Heart left ventricle (tissue), 16 donors: ENCODE data around the gene SLC16A8. TPM values are rescaled to one million over a fixed set of nuclear protein-coding genes. Genes with fewer than 3 reads are reported as not detected.

ENCODE experiments used
- ATAC-seq, 4 donors: fragments of 200-7000 bp; cut with Tn5 transposase; one replicate each; pipeline ENCODE4 v1.9.1; 2020 to 2022; ENCODE audit warnings: moderate library complexity in 4 of 4, mild to moderate bottlenecking in 3 of 4, moderate number of reproducible peaks in 1 of 4
- DNase-seq, 5 donors: peaks; one replicate each; pipeline ENCODE4 v3.0.0-alpha.2; 2020
- H3K27ac ChIP-seq, 12 donors: fragments of 200-600 bp; sonication (generic) in 4 of 12; one replicate each; pipeline versions ENCODE4 v1.5.0 to v1.8.0; 2016 to 2022; ENCODE audit warnings: mild to moderate bottlenecking in 2 of 12
- H3K27me3 ChIP-seq, 9 donors: fragments of 200-600 bp; sonication (generic) in 2 of 9; one replicate each; pipeline versions ENCODE4 v1.5.1 to v1.8.0; 2016 to 2022; ENCODE audit warnings: mild to moderate bottlenecking in 3 of 9
- H3K36me3 ChIP-seq, 9 donors: fragments of 200-600 bp; sonication (generic) in 2 of 9; one replicate each; pipeline versions ENCODE4 v1.5.0 to v1.8.0; 2018 to 2022; ENCODE audit warnings: mild to moderate bottlenecking in 2 of 9
- H3K4me1 ChIP-seq, 12 donors: fragments of 200-600 bp; sonication (generic) in 4 of 12; one replicate each; pipeline versions ENCODE4 v1.5.0 to v1.8.0; 2016 to 2022; ENCODE audit warnings: mild to moderate bottlenecking in 3 of 12
- H3K4me3 ChIP-seq, 12 donors: fragments of 200-600 bp; sonication (generic) in 4 of 12; one replicate each; pipeline versions ENCODE4 v1.5.0 to v1.8.0; 2017 to 2022; ENCODE audit warnings: mild to moderate bottlenecking in 9 of 12, moderate library complexity in 4 of 12
- H3K9me3 ChIP-seq, 12 donors: fragments of 200-600 bp; sonication (generic) in 4 of 12; one replicate each; pipeline versions ENCODE4 v1.5.0 to v1.8.0; 2016 to 2022; ENCODE audit warnings: mild to moderate bottlenecking in 1 of 12
- POLR2A ChIP-seq, 2 donors: fragments of 450-650 bp; IDR thresholded peaks; one replicate each; pipeline ENCODE4 v1.6.1; 2017; ENCODE audit warnings: antibody characterized with exemption in 2 of 2, mild to moderate bottlenecking in 2 of 2, moderate library complexity in 2 of 2
- WGBS, 4 donors: extraction: QIAGEN DNeasy Blood & Tissue Kit in 2 of 4; methylation state at CpG; one replicate each; pipeline versions ENCODE4 v1.1.5 to v1.1.7; 2013 to 2018; 5-methylcytosine and 5-hydroxymethylcytosine counted together
- intact Hi-C, 10 donors: fragments of 100-400 bp; cut with DNase I; formaldehyde crosslinking; loops; one replicate each; pipeline versions ENCODE4 v1.11.1 to v1.14.2; 2022
- polyA plus RNA-seq, 2 donors: library from polyadenylated mRNA; stranded (reverse); fragments of 200-250 nt; gene quantifications; one replicate each; pipeline ENCODE4 v1.2.3, GENCODE V29; 2013
- total RNA-seq, 9 donors: library from RNA; depleted of rRNA in 2 of 9; stranded (reverse); fragments of >200 nt in 2 of 9; fragmentation: NEBNext Ultra II Directional in 3 of 9; extraction: Animal tissue kit (Norgen Biotek cat#: 25700) in 3 of 9; gene quantifications; one replicate each; pipeline versions ENCODE4 v1.1.0 to v1.2.4, GENCODE V29; 2016 to 2023
- TF ChIP-seq, protein P1 (sequence below), 12 donors: fragments of 200-600 bp; sonication (generic) in 4 of 12; IDR thresholded peaks; one replicate each; pipeline versions ENCODE4 v1.5.0 to v1.8.0; 2018 to 2022; ENCODE audit warnings: antibody characterized with exemption in 12 of 12, mild to moderate bottlenecking in 5 of 12
- donor health status: ischemic (EF 13 %, LVEDD 7.1; RV severe dilation, severe dysfunction).
- donor health status: healthy with polysubstance abuse.
- donor health status: DM: no; HTN: yes; CAD: no.
- donor health status: DM: no; HTN: no; CAD: no.
- donor health status: ischemic (EF 25% LVEDD 6.9; RV normal size, moderate dysfunction).
- donor health status: ischemic (EF 25% LVEDD 5.7; RV mildly dilated, moderate dysfunction).
- donor health status: healthy.
- donor health status: DM: yes; HTN: yes; CAD: no.
- donor health status: ischemic (EF 35%, LVEDD 5.7; RV mildly dilated, moderate dysfunction).
- donor health status: nonischemic (EF 11% LVEDD 7.7; RV severe dilation, severe dysfunction).
- donor health status: DM: yes; HTN: yes; CAD: no.
- donor health status: PGD.
- donor health status: ischemic (EF 29% LVEDD 5.4; RV normal size, mild dysfunction).
- donor health status: nonischemic (EF 23%, LVEDD 6.1; RV moderate dilation, normal function).

The SLC16A8 gene
- total and polyA plus RNA-seq, 11 donors, result 0.34 TPM; not detected in 10

DNA sequence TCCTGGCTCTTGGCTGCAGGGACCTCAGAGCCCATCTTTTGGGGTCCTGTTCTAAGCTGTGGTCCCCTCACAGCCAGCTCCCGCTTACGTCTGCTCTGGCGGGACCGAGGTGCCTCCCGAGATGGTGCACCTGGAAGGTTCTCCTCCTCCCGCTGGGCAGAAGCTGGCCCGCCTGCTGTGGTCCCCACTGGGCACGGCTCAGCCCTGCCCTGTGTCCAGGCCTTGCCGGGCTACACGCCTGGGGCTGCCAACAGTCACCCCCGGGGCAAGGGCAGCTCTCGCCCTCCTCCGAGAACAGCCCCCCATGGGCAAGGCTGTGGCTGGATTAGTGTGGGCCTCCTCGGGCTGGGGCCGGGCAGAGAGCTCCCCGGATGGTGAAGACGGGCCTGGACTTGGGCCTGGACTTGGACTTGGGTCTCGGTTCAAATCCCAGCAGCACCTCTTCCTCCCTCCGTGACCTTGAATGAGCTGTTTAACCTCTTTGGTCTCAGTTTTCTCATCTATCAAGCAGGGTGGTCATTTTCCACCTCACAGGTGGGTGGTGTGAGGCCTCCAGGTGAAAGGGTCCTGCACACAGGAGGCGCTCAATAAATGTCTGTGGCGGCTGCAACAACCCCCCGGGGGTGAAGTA is 25.5 kb upstream of the SLC16A8 start:
- peak in 1 of 5 donors; percentile 44 for DNase-seq
- Histone ChIP-seq H3K4me3 (no peak overlapping the region), H3K27ac (no peak overlapping the region), H3K4me1 (peaks cover 0 to 8% (median 2%) of the 10 kb centered on the region in 12 donors), H3K27me3 (no peaks in the 10 kb centered on the region), H3K9me3 (no peaks in the 10 kb centered on the region), H3K36me3 (peaks cover 0 to 10% (median 0%) of the 10 kb centered on the region in 9 donors)
- ATAC-seq, result no peak
- 91 to 100% (median 93%) methylated on average over 7 to 22 of the region's 22 CpGs for WGBS, 4 donors
- no peak for TF ChIP-seq POLR2A (IDR thresholded peaks at IDR 0.05)
- TF ChIP-seq, protein P1, sequence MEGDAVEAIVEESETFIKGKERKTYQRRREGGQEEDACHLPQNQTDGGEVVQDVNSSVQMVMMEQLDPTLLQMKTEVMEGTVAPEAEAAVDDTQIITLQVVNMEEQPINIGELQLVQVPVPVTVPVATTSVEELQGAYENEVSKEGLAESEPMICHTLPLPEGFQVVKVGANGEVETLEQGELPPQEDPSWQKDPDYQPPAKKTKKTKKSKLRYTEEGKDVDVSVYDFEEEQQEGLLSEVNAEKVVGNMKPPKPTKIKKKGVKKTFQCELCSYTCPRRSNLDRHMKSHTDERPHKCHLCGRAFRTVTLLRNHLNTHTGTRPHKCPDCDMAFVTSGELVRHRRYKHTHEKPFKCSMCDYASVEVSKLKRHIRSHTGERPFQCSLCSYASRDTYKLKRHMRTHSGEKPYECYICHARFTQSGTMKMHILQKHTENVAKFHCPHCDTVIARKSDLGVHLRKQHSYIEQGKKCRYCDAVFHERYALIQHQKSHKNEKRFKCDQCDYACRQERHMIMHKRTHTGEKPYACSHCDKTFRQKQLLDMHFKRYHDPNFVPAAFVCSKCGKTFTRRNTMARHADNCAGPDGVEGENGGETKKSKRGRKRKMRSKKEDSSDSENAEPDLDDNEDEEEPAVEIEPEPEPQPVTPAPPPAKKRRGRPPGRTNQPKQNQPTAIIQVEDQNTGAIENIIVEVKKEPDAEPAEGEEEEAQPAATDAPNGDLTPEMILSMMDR (IDR thresholded peaks at IDR 0.05), result no peak
- intact Hi-C loops, result loop anchor here in 6 of 10 donors (5.0 to 10.0 kb wide), 6 partner anchors 55 to 243 kb away; partner anchors contain the start of genes MAFF (in 2 of the 6) and PICK1 (in 1 of the 6)

DNA sequence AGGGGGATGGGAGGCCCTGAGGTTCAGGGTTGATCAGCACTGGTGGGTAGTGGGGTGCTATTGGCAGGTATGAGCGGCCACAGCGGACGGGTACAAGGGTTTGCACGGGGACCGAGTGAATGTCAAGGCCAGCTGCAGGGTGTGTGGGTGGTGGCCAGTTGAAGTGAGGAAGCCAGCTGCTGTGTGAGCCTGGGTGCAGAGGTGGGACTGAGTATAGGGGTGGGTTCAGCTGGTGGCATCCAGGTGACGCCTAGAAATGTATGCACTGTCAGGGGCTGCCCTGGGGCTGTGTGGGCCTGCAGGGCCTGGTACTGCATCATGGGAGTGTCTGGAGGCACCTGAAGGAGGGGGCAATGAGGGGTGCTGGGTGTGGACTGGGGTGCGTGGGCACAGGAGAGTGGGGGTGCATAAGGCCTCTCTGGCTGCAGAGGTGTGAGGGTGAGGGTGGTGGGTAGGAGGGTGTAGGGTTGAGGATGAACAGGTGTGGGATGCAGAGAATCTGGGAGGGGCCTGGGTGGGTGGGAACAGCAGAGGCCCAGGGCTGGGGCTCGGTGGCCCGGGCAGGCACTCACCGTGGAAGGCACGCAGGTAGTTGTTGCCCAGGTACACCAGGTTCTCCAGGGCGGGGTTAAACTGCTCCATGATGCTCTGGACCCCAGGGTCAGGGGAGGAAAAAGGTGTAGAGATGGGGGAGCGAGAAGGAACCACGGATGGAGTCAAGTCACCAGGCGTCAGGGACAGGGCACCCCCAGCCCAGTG is 24.8 kb upstream of the SLC16A8 start:
- intact Hi-C loops, result loop anchor here in 1 of 10 donors (10.0 kb wide), 1 partner anchor 54 kb away; the partner anchor contains the start of gene PICK1
- H3K9me3 ChIP-seq, result no peaks in the 10 kb centered on the region
- TF ChIP-seq POLR2A (IDR thresholded peaks at IDR 0.05), result no peak
- TF ChIP-seq, protein P1 (IDR thresholded peaks at IDR 0.05), result no peak
- 93 to 95% (median 95%) methylated on average over 15 of the region's 15 CpGs for WGBS, 4 donors
- peaks cover 0 to 4% (median 0%) of the 10 kb centered on the region in 12 donors for H3K4me1 ChIP-seq
- DNase-seq, result peak in 2 of 5 donors; percentile 19 to 41
- no peak overlapping the region for H3K4me3 ChIP-seq
- no peak overlapping the region for H3K27ac ChIP-seq
- no peaks in the 10 kb centered on the region for H3K27me3 ChIP-seq
- ATAC-seq, result no peak
- H3K36me3 ChIP-seq, result peaks cover 0 to 10% (median 0%) of the 10 kb centered on the region in 9 donors

DNA sequence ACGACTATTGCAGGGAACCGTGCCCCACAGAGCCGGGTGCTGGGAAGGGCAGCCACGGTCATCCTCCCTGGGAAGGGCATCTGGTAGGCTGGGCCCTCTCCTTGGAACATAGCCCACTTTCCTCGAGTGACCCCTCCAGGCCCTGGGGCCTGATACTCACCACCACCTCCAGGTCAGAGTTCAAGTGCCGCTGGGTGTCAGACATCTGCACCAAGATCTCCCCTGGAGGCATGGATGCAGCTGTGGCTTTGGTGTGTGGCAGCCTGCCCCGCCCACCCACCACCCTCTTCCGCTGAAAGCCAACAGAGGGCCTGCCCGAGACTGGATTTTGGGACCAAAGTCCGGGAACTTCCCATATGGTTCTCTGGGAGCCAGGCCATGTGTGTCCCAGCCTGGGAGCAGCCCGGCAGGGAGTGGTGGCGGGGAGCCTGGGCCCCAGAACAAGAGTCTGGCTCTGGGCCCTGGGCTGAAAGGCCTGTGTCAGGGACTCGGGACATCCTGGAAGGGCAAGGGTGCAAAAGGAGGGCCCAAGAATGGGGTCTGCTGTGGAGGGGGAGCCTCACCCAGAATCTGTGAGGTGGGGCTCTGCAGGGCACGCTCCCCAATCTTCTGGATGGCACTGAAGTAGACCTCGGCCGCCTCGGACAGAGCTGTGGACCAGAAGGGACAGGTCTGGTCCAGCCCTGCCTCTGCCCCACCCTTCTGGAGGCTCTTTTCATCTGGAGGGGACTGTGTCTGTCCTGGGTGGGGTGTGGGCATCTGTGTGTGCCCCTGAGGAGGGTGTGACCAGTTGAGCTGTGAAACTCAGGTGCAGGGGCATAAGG is 23.9 kb upstream of the SLC16A8 start:
- peak in 2 of 4 donors; percentile 21 to 40 for ATAC-seq
- Histone ChIP-seq H3K27ac (no peak overlapping the region), H3K4me1 (peaks cover 0 to 4% (median 0%) of the 10 kb centered on the region in 12 donors), H3K27me3 (no peaks in the 10 kb centered on the region), H3K9me3 (no peaks in the 10 kb centered on the region), H3K36me3 (peaks cover 0 to 10% (median 0%) of the 10 kb centered on the region in 9 donors), H3K4me3 (no peak overlapping the region)
- TF ChIP-seq POLR2A (IDR thresholded peaks at IDR 0.05), result no peak
- intact Hi-C loops, result loop anchor here in 1 of 10 donors (10.0 kb wide), 1 partner anchor 53 kb away; the partner anchor contains the start of gene PICK1
- DNase-seq, result peak in 2 of 5 donors; percentile 27 to 44
- 72 to 85% (median 80%) methylated on average over 11 to 17 of the region's 17 CpGs for WGBS, 4 donors

DNA sequence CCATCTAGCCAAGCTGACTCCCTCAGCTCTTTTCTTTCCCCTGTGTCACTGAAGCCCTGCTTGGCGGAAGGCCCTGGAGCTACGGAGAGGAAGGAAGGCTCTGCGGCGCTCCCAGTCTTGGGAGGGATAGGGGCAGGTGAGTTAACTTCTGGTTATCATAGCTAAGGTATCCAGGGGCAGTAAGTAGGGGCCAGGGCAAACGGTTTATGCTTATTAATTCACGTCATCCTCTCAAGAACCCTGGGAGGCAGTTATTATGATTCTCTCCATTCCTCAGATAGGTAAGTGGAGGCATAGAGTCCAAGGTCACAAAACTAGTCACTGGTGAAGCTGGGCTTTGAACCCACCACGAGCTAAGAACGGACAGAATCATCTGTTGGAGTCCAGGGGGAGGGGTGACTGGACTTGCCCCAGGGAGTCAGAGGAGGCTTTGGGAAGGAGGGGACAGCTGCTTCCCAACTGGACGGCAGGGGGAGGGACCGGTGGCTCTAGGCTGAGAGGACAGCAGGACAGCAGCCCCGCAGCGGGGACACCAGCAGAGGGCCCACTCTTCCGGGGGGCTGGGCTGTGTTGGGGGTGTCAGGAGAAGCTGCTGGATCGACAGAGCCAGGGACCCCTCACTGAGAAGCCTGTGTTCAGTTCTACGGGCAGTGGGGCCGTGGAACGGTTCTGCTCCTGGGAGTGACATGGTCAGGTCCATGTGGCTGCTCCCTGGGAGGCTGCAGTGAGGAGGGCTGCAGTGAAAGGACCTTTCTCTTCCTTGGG is 23.0 kb upstream of the SLC16A8 start:
- Histone ChIP-seq H3K9me3 (no peaks in the 10 kb centered on the region), H3K4me3 (no peak overlapping the region), H3K36me3 (peaks cover 0 to 5% (median 0%) of the 10 kb centered on the region in 9 donors), H3K4me1 (peaks cover 0 to 4% (median 0%) of the 10 kb centered on the region in 12 donors), H3K27ac (no peak overlapping the region), H3K27me3 (no peaks in the 10 kb centered on the region)
- TF ChIP-seq, protein P1 (IDR thresholded peaks at IDR 0.05), result no peak
- TF ChIP-seq POLR2A (IDR thresholded peaks at IDR 0.05), result no peak
- DNase-seq, result peak in 2 of 5 donors; percentile 25 to 39
- intact Hi-C loops, result loop anchor here in 1 of 10 donors (10.0 kb wide), 1 partner anchor 52 kb away; the partner anchor contains the start of gene PICK1
- WGBS, 4 donors, result 69 to 83% (median 80%) methylated on average over 15 to 17 of the region's 17 CpGs
- ATAC-seq, result no peak
